CD4-positive, alpha-beta T cell (primary cell): ENCODE measurements around the gene RAD1. TPM values are rescaled to one million over a fixed set of nuclear protein-coding genes. Genes with fewer than 3 reads are reported as not detected.

Experiments
- ATAC-seq: fragments of 200-7000 bp; cut with Tn5 transposase; one replicate; pipeline ENCODE4 v1.10.0; 2022; ENCODE audit warnings: mild to moderate bottlenecking; ENCODE audit not compliant: poor library complexity
- CTCF ChIA-PET: fragments of 350-600 bp; sonication (Branson Sonifier 250); formaldehyde crosslinking; loops from one replicate; lab custom pipeline; 2021; ENCODE audit warnings: antibody characterized with exemption, inconsistent platforms; lab: Charles Lee
- POLR2A ChIA-PET: fragments of 350-600 bp; sonication (Branson Sonifier 250); formaldehyde crosslinking; loops from one replicate; lab custom pipeline; 2021; ENCODE audit warnings: antibody characterized with exemption, inconsistent platforms; lab: Charles Lee
- DNase-seq, 14 experiments: peaks; one replicate each; pipeline ENCODE4 v3.0.0-alpha.2; 2013 to 2020; ENCODE audit warnings: mixed read lengths in 2 of 14
- H3K27ac ChIP-seq, 2 donors: one replicate each; pipeline versions ENCODE4 v1.5.1 to v1.7.0; 2013; ENCODE audit warnings: low read length in 2 of 2, low read depth in 1 of 2, mild to moderate bottlenecking in 1 of 2
- H3K27me3 ChIP-seq, 2 experiments: 1 replicate in 1 of 2; 2 replicates in 1 of 2; pipeline versions ENCODE4 v1.6.1 to v1.7.0; 2013; ENCODE audit warnings: low read length in 2 of 2, control low read depth in 1 of 2, mild to moderate bottlenecking in 1 of 2, moderate library complexity in 1 of 2; ENCODE audit not compliant: insufficient read depth in 2 of 2, control insufficient read depth in 1 of 2
- H3K36me3 ChIP-seq: one replicate; pipeline ENCODE4 v1.6.1; 2013; ENCODE audit warnings: low read length, control low read depth; ENCODE audit not compliant: insufficient read depth
- H3K4me1 ChIP-seq: one replicate; pipeline ENCODE4 v1.6.1; 2013; ENCODE audit warnings: low read length, control low read depth; ENCODE audit not compliant: insufficient read depth
- H3K4me3 ChIP-seq: one replicate; pipeline ENCODE4 v1.5.1; 2013; ENCODE audit warnings: mild to moderate bottlenecking, low read length, moderate library complexity
- H3K9me3 ChIP-seq, 2 experiments: 1 replicate in 1 of 2; 2 replicates in 1 of 2; pipeline versions ENCODE4 v1.6.1 to v1.7.0; 2013; ENCODE audit warnings: low read length in 2 of 2, mild to moderate bottlenecking in 2 of 2, control low read depth in 1 of 2, moderate library complexity in 1 of 2; ENCODE audit not compliant: control insufficient read depth in 1 of 2, insufficient read depth in 1 of 2
- H3K27ac Mint-ChIP-seq: one replicate; pipeline ENCODE4 v1.8.0; 2020; ENCODE audit warnings: mixed read lengths
- H3K27me3 Mint-ChIP-seq: one replicate; pipeline ENCODE4 v1.8.0; 2021; ENCODE audit warnings: mixed read lengths
- H3K36me3 Mint-ChIP-seq: one replicate; pipeline ENCODE4 v1.8.0; 2021; ENCODE audit warnings: low read depth, mixed read lengths
- H3K4me1 Mint-ChIP-seq: one replicate; pipeline ENCODE4 v1.8.0; 2021; ENCODE audit warnings: low read depth, mixed read lengths
- H3K4me3 Mint-ChIP-seq: one replicate; pipeline ENCODE4 v1.8.0; 2020; ENCODE audit warnings: mild to moderate bottlenecking, mixed read lengths
- H3K9me3 Mint-ChIP-seq: one replicate; pipeline ENCODE4 v1.8.0; 2020; ENCODE audit warnings: mixed read lengths
- intact Hi-C, 2 experiments: fragments of 100-400 bp; cut with DNase I in 1 of 2; cut with micrococcal nuclease in 1 of 2; formaldehyde crosslinking; loops; one replicate each; pipeline versions ENCODE4 v1.15.1 to v1.9.0; 2023 to 2025; cut with DNase I, micrococcal nuclease
- polyA plus RNA-seq, 2 donors: library from polyadenylated mRNA; unstranded; fragments of 120-200 nt; gene quantifications; one replicate each; pipeline ENCODE4 v1.2.1, GENCODE V29; 2013
- total RNA-seq, 174 experiments: library from RNA in 2 of 174; stranded (reverse) in 2 of 174; gene quantifications; one replicate each; pipeline ENCODE4 v1.2.3 and lab custom pipeline; 2021 to 2026
- TF ChIP-seq, protein P1 (sequence below): fragments of 200-600 bp; IDR thresholded peaks from one replicate; pipeline ENCODE4 v1.8.0; 2022; ENCODE audit warnings: antibody characterized with exemption, mild to moderate bottlenecking

RAD1 gene, protein sequence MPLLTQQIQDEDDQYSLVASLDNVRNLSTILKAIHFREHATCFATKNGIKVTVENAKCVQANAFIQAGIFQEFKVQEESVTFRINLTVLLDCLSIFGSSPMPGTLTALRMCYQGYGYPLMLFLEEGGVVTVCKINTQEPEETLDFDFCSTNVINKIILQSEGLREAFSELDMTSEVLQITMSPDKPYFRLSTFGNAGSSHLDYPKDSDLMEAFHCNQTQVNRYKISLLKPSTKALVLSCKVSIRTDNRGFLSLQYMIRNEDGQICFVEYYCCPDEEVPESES
- total RNA-seq (10 to 100 TPM; 26.7 to 29.2 TPM), total RNA-seq (lab: John Stamatoyannopoulos, UW) (19.8 to 145 (median 47.4) reads per million in 172 experiments)
- 14.0 TPM for polyA plus RNA-seq (2013, experiment 1 of 2)
- polyA plus RNA-seq (2013, experiment 2 of 2) = 13.3 TPM

DNA sequence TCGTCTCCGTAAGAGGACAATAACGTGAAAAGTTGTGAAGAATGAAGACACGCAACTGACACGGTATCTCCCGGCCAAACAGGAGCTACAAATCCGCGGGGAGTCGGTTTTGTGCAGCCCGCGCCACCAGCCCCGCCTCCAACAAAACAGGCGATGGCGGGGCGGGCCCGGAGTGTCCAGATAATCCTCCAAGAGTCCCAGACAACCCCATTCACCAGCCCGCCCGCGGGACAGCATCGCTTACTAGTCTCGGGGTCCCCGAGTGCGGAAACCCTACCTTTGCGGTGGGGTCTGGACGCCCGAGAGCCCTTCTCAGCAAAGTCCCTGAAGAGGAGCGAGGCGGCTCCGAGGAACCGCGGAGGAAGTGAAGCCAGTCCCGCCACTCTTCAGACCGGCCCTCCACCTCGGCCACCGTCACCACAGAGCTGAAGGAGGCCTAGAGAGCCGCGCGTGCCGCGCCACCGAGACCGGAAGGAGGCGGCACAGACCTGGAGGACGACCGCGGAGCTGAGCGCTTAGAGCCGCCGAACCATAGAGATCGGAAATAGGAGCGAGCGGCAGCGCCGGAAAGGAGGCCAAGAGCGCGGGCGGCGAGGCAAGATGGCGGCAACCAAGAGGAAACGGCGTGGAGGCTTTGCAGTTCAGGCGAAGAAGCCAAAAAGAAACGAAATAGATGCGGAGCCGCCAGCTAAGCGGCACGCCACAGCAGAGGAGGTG lies at the start of gene RAD1, which contains the start of gene BRIX1:
TSS of gene RAD1 (minus strand) at position 366 of the 717 bp plus-strand sequence. CDS start 612 bp downstream, outside the sequence.
TSS of gene BRIX1 (plus strand) at position 573 of the 717 bp plus-strand sequence. CDS start at position 601, 28 bp downstream.
- no peaks in the 10 kb centered on the region for H3K27me3 Mint-ChIP-seq
- TF ChIP-seq, protein P1, sequence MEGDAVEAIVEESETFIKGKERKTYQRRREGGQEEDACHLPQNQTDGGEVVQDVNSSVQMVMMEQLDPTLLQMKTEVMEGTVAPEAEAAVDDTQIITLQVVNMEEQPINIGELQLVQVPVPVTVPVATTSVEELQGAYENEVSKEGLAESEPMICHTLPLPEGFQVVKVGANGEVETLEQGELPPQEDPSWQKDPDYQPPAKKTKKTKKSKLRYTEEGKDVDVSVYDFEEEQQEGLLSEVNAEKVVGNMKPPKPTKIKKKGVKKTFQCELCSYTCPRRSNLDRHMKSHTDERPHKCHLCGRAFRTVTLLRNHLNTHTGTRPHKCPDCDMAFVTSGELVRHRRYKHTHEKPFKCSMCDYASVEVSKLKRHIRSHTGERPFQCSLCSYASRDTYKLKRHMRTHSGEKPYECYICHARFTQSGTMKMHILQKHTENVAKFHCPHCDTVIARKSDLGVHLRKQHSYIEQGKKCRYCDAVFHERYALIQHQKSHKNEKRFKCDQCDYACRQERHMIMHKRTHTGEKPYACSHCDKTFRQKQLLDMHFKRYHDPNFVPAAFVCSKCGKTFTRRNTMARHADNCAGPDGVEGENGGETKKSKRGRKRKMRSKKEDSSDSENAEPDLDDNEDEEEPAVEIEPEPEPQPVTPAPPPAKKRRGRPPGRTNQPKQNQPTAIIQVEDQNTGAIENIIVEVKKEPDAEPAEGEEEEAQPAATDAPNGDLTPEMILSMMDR = no peak
- H3K4me1 Mint-ChIP-seq = peaks cover 35% of the 10 kb centered on the region
- H3K4me3 Mint-ChIP-seq = peak within 1 kb of the TSS; percentile 77
- ATAC-seq (peak; percentile 96), DNase-seq (peak; percentile 87 to 97 (median 90))
- H3K27ac Mint-ChIP-seq = no peak within 1 kb of the TSS
- Histone ChIP-seq H3K27me3 (no peaks in the 10 kb centered on the region), H3K36me3 (peaks cover 31% of the 10 kb centered on the region), H3K4me1 (peaks cover 27% of the 10 kb centered on the region), H3K27ac (peak within 1 kb of the TSS; percentile 84 to 88), H3K9me3 (no peaks in the 10 kb centered on the region), H3K4me3 (peak within 1 kb of the TSS; percentile 91)
- H3K36me3 Mint-ChIP-seq = peaks cover 37% of the 10 kb centered on the region
- intact Hi-C loops = loop anchor here (1.0 to 10.0 kb wide), 7 partner anchors 14 to 1960 kb away; partner anchors contain the start of genes DNAJC21 (in 2 of the 2), NIPBL (in 2 of the 2), TTC23L (in 2 of the 2) and AMACR (in 1 of the 2)
- POLR2A ChIA-PET = interaction anchor here (0.9 to 4.2 kb wide), 17 partner anchors 9 to 1960 kb away, joined by 3 to 217 read pairs (median 4); partner anchors contain the start of genes AMACR, DNAJC21, NADK2 and SKP2
- H3K9me3 Mint-ChIP-seq = no peaks in the 10 kb centered on the region
- CTCF ChIA-PET = interaction anchor here (0.9 to 2.8 kb wide), 6 partner anchors 8 to 1479 kb away, joined by 3 to 16 read pairs (median 4); partner anchors contain the start of genes DNAJC21 and TTC23L

DNA sequence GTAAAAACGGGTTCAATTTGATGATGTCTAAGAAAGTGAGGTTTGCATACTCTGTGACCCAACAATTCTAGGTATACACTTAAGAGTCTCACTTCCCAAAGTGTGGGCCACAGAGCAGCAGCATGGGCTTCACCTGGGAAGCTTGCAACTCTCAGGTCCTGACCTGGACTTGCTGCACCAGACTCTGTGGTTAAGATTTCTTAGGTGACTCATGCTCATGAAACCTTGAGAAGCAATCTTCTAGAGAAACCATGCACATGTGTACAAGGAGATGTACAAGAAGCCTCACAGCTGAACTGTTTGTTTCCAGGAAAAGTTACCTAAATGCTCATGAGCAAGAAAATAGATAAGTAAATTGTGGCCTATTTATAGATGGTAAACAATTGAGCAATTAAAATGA lies 44.0 kb upstream of the RAD1 start:
- no peak overlapping the region for H3K4me3 Mint-ChIP-seq
- peaks cover 10% of the 10 kb centered on the region for H3K4me1 Mint-ChIP-seq
- ATAC-seq (no peak), DNase-seq (no peak)
- Histone ChIP-seq H3K9me3 (no peaks in the 10 kb centered on the region), H3K27me3 (no peaks in the 10 kb centered on the region), H3K27ac (no peak overlapping the region), H3K4me3 (no peak overlapping the region), H3K36me3 (peaks cover 10% of the 10 kb centered on the region), H3K4me1 (no peaks in the 10 kb centered on the region)
- POLR2A ChIA-PET = interaction anchor here (0.6 kb wide), 1 partner anchor 1211 kb away, joined by 3 read pairs; no protein-coding TSS in a partner anchor
- CTCF ChIA-PET = no interaction called here
- H3K27ac Mint-ChIP-seq = peak overlapping the region; percentile 64
- peaks cover 23% of the 10 kb centered on the region for H3K36me3 Mint-ChIP-seq
- H3K9me3 Mint-ChIP-seq = no peaks in the 10 kb centered on the region
- no peaks in the 10 kb centered on the region for H3K27me3 Mint-ChIP-seq
- intact Hi-C loops = loop anchor here in 1 of 2 experiments (5.0 kb wide), 1 partner anchor 968 kb away; no protein-coding TSS in a partner anchor
- TF ChIP-seq, protein P1 = no peak
